HEK293 (cell line): Measurements from ENCODE around the gene DLGAP4.

ENCODE experiments used
- BCL6B ChIP-seq: fragments of 450-650 bp; formaldehyde crosslinking; IDR thresholded peaks from 2 replicates; pipeline ENCODE4 v1.5.1; 2017; ENCODE audit warnings: missing biosample characterization, missing genetic modification characterization
- GLIS1 ChIP-seq: fragments of 450-650 bp; formaldehyde crosslinking; IDR thresholded peaks from 2 replicates; pipeline ENCODE4 v1.5.1; 2016; ENCODE audit warnings: missing biosample characterization, missing genetic modification characterization
- HOXA7 ChIP-seq: sonication (generic); formaldehyde crosslinking; IDR thresholded peaks from 2 replicates; pipeline ENCODE4 v1.8.1; 2022; ENCODE audit warnings: missing genetic modification reagents, borderline replicate concordance
- HOXD13 ChIP-seq: sonication (generic); formaldehyde crosslinking; IDR thresholded peaks from 2 replicates; pipeline ENCODE4 v1.8.0; 2022; ENCODE audit warnings: missing genetic modification reagents, borderline replicate concordance
- OVOL3 ChIP-seq: fragments of 450-650 bp; formaldehyde crosslinking; IDR thresholded peaks from 2 replicates; pipeline ENCODE4 v1.5.1; 2016; ENCODE audit warnings: missing biosample characterization, missing genetic modification characterization
- PBX3 ChIP-seq: sonication (generic); formaldehyde crosslinking; IDR thresholded peaks from 2 replicates; pipeline ENCODE4 v1.8.1; 2022; ENCODE audit warnings: mild to moderate bottlenecking, moderate library complexity, missing genetic modification reagents
- REST ChIP-seq: fragments of 450-650 bp; formaldehyde crosslinking; IDR thresholded peaks from 2 replicates; pipeline ENCODE4 v1.5.1; 2016; ENCODE audit warnings: missing biosample characterization, missing genetic modification characterization
- TRIM28 ChIP-seq: IDR thresholded peaks from 2 replicates; pipeline ENCODE4 v1.6.1; 2011; ENCODE audit warnings: low read length, control low read depth, borderline replicate concordance
- ZBTB10 ChIP-seq: fragments of 450-650 bp; formaldehyde crosslinking; IDR thresholded peaks from 2 replicates; pipeline ENCODE4 v1.5.1; 2016; ENCODE audit warnings: missing biosample characterization, missing genetic modification characterization
- ZBTB17 ChIP-seq: fragments of 450-650 bp; formaldehyde crosslinking; IDR thresholded peaks from 2 replicates; pipeline ENCODE4 v1.5.1; 2016; ENCODE audit warnings: missing biosample characterization, missing genetic modification characterization
- ZEB2 ChIP-seq: fragments of 450-650 bp; formaldehyde crosslinking; IDR thresholded peaks from 2 replicates; pipeline ENCODE4 v1.5.1; 2016; ENCODE audit warnings: missing biosample characterization, missing genetic modification characterization
- ZFP3 ChIP-seq: fragments of 450-650 bp; formaldehyde crosslinking; IDR thresholded peaks from 2 replicates; pipeline ENCODE4 v1.5.1; 2016; ENCODE audit warnings: low read depth, missing biosample characterization, missing genetic modification characterization
- ZNF112 ChIP-seq: fragments of 450-650 bp; formaldehyde crosslinking; IDR thresholded peaks from 2 replicates; pipeline ENCODE4 v1.5.0; 2017; ENCODE audit warnings: missing biosample characterization, missing genetic modification characterization
- ZNF133 ChIP-seq: fragments of 450-650 bp; formaldehyde crosslinking; IDR thresholded peaks from 2 replicates; pipeline ENCODE4 v1.5.1; 2016; ENCODE audit warnings: missing biosample characterization, missing genetic modification characterization
- ZNF23 ChIP-seq: fragments of 450-650 bp; formaldehyde crosslinking; IDR thresholded peaks from 2 replicates; pipeline ENCODE4 v1.5.1; 2016; ENCODE audit warnings: missing biosample characterization, missing genetic modification characterization, borderline replicate concordance
- ZNF266 ChIP-seq: fragments of 450-650 bp; formaldehyde crosslinking; IDR thresholded peaks from 2 replicates; pipeline ENCODE4 v1.5.1; 2016; ENCODE audit warnings: missing biosample characterization, missing genetic modification characterization, low read depth
- ZNF280D ChIP-seq: fragments of 450-650 bp; formaldehyde crosslinking; IDR thresholded peaks from 2 replicates; pipeline ENCODE4 v1.5.1; 2016; ENCODE audit warnings: missing biosample characterization, missing genetic modification characterization
- ZNF514 ChIP-seq: fragments of 450-650 bp; formaldehyde crosslinking; IDR thresholded peaks from 2 replicates; pipeline ENCODE4 v1.5.1; 2016; ENCODE audit warnings: missing biosample characterization, missing genetic modification characterization
- ZNF530 ChIP-seq: fragments of 450-650 bp; formaldehyde crosslinking; IDR thresholded peaks from 2 replicates; pipeline ENCODE4 v1.5.1; 2016; ENCODE audit warnings: low read depth, missing biosample characterization, missing genetic modification characterization
- ZNF560 ChIP-seq: fragments of 450-650 bp; formaldehyde crosslinking; IDR thresholded peaks from 2 replicates; pipeline ENCODE4 v1.5.1; 2017; ENCODE audit warnings: missing biosample characterization, missing genetic modification characterization, borderline replicate concordance
- ZNF561 ChIP-seq: fragments of 450-650 bp; IDR thresholded peaks from 2 replicates; pipeline ENCODE4 v1.5.1; 2018; ENCODE audit warnings: missing biosample characterization, missing genetic modification characterization, borderline replicate concordance
- ZNF664 ChIP-seq: fragments of 450-650 bp; formaldehyde crosslinking; IDR thresholded peaks from 2 replicates; pipeline ENCODE4 v1.5.1; 2016; ENCODE audit warnings: missing biosample characterization, missing genetic modification characterization
- ZNF830 ChIP-seq: fragments of 450-650 bp; IDR thresholded peaks from 2 replicates; pipeline ENCODE4 v1.5.0; 2018; ENCODE audit warnings: missing biosample characterization, missing genetic modification characterization, low read depth, mild to moderate bottlenecking, moderate library complexity
- ZSCAN30 ChIP-seq: fragments of 450-650 bp; IDR thresholded peaks from 2 replicates; pipeline ENCODE4 v1.5.1; 2018; ENCODE audit warnings: missing biosample characterization, mild to moderate bottlenecking, missing genetic modification characterization, moderate library complexity
- TF ChIP-seq, protein P1 (sequence below): fragments of 450-650 bp; formaldehyde crosslinking; IDR thresholded peaks from 2 replicates; pipeline ENCODE4 v1.5.1; 2017; ENCODE audit warnings: missing biosample characterization, mild to moderate bottlenecking, missing genetic modification characterization, moderate library complexity

Gene DLGAP4

DNA sequence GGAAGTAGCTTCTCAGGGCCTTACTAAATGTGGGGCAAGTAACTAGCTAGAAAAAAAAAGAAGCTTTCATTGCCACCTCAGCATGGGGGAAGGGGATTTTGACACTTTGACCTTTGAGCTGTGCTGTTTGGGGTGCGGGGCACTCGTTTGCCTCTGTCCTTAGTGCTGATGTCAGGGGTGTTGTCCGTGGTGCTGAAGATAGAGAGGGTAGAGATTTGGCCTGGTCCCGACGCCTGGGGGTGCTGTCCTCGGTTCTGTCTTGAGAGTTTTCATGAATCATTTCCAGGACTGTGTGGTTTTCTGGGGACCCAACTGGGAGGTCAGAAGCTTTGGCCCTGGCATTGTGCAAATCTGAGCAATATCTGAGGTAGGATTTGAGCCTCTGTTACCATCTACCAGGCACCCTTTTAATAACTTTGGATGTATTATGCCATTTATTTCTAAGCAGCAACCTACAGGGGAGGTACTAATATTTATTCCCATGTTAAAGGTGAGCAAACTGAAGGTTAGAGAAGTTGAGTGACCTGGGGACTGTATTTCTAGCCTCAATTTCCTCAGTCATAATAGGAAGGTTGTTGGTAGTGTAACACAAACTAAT is 78.0 kb downstream of the DLGAP4 start (continued):
- TF ChIP-seq, protein P1, sequence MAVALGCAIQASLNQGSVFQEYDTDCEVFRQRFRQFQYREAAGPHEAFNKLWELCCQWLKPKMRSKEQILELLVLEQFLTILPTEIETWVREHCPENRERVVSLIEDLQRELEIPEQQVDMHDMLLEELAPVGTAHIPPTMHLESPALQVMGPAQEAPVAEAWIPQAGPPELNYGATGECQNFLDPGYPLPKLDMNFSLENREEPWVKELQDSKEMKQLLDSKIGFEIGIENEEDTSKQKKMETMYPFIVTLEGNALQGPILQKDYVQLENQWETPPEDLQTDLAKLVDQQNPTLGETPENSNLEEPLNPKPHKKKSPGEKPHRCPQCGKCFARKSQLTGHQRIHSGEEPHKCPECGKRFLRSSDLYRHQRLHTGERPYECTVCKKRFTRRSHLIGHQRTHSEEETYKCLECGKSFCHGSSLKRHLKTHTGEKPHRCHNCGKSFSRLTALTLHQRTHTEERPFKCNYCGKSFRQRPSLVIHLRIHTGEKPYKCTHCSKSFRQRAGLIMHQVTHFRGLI (tag by site-specific recombination) = no peak
- no peak for TF ChIP-seq ZFP3 (tag by site-specific recombination)
- no peak for TF ChIP-seq ZNF266
- TF ChIP-seq PBX3 (CRISPR knock-in tag) = peak; percentile 84; the same call in 1 of the 2 replicates
- TF ChIP-seq ZNF112 (tag by site-specific recombination) = no peak
- TF ChIP-seq HOXA7 (CRISPR knock-in tag) = peak; percentile 86
- TF ChIP-seq ZBTB10 = no peak
- no peak for TF ChIP-seq ZNF561 (tag by site-specific recombination)
- no peak for TF ChIP-seq ZSCAN30 (tag by site-specific recombination)
- no peak for TF ChIP-seq BCL6B (tag by site-specific recombination)
- TF ChIP-seq ZNF530 = no peak
- TF ChIP-seq ZNF514 (tag by site-specific recombination) = no peak
- TF ChIP-seq ZEB2 (tag by site-specific recombination) = no peak
- TF ChIP-seq HOXD13 = peak; percentile 91
- no peak for TF ChIP-seq ZNF280D (tag by site-specific recombination)
- TF ChIP-seq GLIS1 = no peak
- TF ChIP-seq TRIM28 = no peak
- no peak for TF ChIP-seq OVOL3 (tag by site-specific recombination)
- TF ChIP-seq ZNF560 (tag by site-specific recombination) = no peak
- no peak for TF ChIP-seq ZNF23 (tag by site-specific recombination)
- no peak for TF ChIP-seq ZNF664
- no peak for TF ChIP-seq ZBTB17
- no peak for TF ChIP-seq ZNF133
- TF ChIP-seq ZNF830 (tag by site-specific recombination) = no peak
- peak; percentile 100 for TF ChIP-seq REST
